Esophagus muscularis mucosa (tissue), 4 donors: ENCODE measurements around the gene NTF3. TPM values are rescaled to one million over a fixed set of nuclear protein-coding genes. Genes with fewer than 3 reads are reported as not detected.
A peak's percentile ranks its signal among the peaks of the same experiment; 100 is the strongest.

Experiments used
- DNase-seq: peaks from one replicate; pipeline ENCODE4 v3.0.0-alpha.2; 2017; ENCODE audit errors: extremely low spot score
- H3K27ac ChIP-seq, 4 donors: fragments of 200-600 bp; sonication (generic); replicated peaks in 1 of 4; 1 replicate in 3 of 4; 2 replicates in 1 of 4; pipeline ENCODE4 v1.5.1; 2016 to 2019; ENCODE audit warnings: mild to moderate bottlenecking in 1 of 4
- H3K27me3 ChIP-seq, 4 donors: fragments of 200-600 bp; sonication (generic); one replicate each; pipeline versions ENCODE4 v1.5.1 to v1.6.0; 2016 to 2019
- H3K36me3 ChIP-seq, 4 donors: fragments of 200-600 bp; sonication (generic); one replicate each; pipeline ENCODE4 v1.5.1; 2016 to 2019
- H3K4me1 ChIP-seq, 4 donors: fragments of 200-600 bp; sonication (generic); one replicate each; pipeline ENCODE4 v1.5.1; 2016 to 2019
- H3K4me3 ChIP-seq, 4 donors: fragments of 200-600 bp; sonication (generic); 1 replicate in 2 of 4; 2 replicates in 2 of 4; pipeline ENCODE4 v1.5.1; 2016 to 2019; ENCODE audit warnings: mild to moderate bottlenecking in 4 of 4, moderate library complexity in 1 of 4
- H3K9me3 ChIP-seq, 4 donors: fragments of 200-600 bp; sonication (generic); 1 replicate in 3 of 4; 2 replicates in 1 of 4; pipeline ENCODE4 v1.5.1; 2016 to 2019
- CTCF ChIP-seq, 3 experiments: fragments of 200-600 bp in 2 of 3; fragments of 450-650 bp in 1 of 3; sonication (generic) in 2 of 3; IDR thresholded peaks; one replicate each; pipeline ENCODE4 v1.5.1; 2017 to 2019; ENCODE audit warnings: antibody characterized with exemption in 3 of 3, mild to moderate bottlenecking in 2 of 3, moderate library complexity in 1 of 3
- EP300 ChIP-seq: sonication (generic); formaldehyde crosslinking; IDR thresholded peaks from one replicate; pipeline ENCODE4 v1.6.1; 2017; ENCODE audit warnings: antibody characterized with exemption
- POLR2A ChIP-seq: fragments of 450-650 bp; IDR thresholded peaks from one replicate; pipeline ENCODE4 v1.6.1; 2017; ENCODE audit warnings: antibody characterized with exemption, moderate library complexity, mild to moderate bottlenecking, low read depth
- POLR2AphosphoS5 ChIP-seq, 2 donors: sonication (generic); formaldehyde crosslinking; IDR thresholded peaks; one replicate each; pipeline ENCODE4 v1.6.1; 2017; ENCODE audit warnings: antibody characterized with exemption in 2 of 2
- WGBS: methylation state at CpG from one replicate; pipeline ENCODE4 v1.1.5; 2018; 5-methylcytosine and 5-hydroxymethylcytosine counted together
- intact Hi-C: fragments of 100-400 bp; cut with DNase I; formaldehyde crosslinking; loops from one replicate; pipeline ENCODE4 v1.15.1; 2023
- total RNA-seq, 4 donors: library from RNA; depleted of rRNA; stranded (reverse); fragments of >200 nt; gene quantifications; one replicate each; pipeline versions ENCODE4 v1.1.0 to v1.2.1, GENCODE V29; 2016

NTF3 gene
- total RNA-seq, 4 donors from 2014 or later, result 0.71 to 1.2 (median 1.0) TPM; not detected in 1

DNA sequence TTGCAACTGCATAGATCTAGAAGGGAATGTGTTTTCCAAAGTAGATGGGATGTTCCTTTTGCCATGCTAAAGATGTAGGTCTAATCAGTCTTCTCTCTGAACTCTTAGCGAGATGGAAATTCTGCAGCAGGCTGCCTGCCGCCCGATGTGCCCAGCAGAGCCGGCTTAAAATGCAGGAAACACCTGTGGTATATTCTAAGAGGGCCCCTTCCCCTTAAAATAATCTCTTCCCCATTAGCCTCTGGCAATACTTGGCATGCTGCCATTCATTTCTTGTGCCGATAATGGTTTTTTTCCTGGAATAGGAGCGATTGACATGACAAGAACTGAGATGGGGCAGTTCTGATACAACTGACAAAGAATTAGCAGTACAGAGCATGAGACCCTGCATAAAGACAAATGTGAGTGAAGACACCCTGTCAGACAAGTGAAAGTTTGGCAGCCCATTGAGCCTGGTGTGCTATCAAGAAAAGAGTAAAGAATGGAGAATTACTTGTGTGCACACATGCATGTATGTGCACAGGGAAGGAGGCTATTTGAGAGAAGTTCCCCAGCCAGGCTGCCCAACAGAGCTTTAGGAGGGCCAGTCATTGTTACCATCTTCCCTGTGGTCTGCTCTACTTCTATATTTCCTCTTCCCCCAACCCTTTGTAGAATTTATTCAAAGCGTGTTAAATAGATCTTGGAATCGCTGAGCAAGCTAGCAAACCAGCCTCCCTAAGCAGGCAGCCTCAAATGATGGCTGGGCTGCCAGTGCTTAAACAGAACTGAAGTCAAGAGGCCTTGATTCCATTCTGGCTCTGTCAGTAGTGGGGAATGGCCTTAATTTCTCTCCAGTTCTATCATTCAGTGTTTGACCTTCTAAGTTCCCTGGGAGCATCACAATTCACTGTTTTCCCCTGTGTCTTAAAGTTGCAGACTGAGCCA is 29.6 kb upstream of the NTF3 start:
- Histone ChIP-seq H3K36me3 (no peaks in the 10 kb centered on the region), H3K9me3 (no peaks in the 10 kb centered on the region), H3K4me1 (no peaks in the 10 kb centered on the region), H3K27ac (no peak overlapping the region), H3K4me3 (no peak overlapping the region), H3K27me3 (no peaks in the 10 kb centered on the region)
- peak; percentile 87 for DNase-seq
- intact Hi-C loops, result no loop called here
- no peak for TF ChIP-seq POLR2AphosphoS5 (IDR thresholded peaks at IDR 0.05)
- no peak for TF ChIP-seq POLR2A
- no peak for TF ChIP-seq EP300
- TF ChIP-seq CTCF (IDR thresholded peaks at IDR 0.05), result no peak
- 74% methylated on average over 8 of the region's 8 CpGs for WGBS

DNA sequence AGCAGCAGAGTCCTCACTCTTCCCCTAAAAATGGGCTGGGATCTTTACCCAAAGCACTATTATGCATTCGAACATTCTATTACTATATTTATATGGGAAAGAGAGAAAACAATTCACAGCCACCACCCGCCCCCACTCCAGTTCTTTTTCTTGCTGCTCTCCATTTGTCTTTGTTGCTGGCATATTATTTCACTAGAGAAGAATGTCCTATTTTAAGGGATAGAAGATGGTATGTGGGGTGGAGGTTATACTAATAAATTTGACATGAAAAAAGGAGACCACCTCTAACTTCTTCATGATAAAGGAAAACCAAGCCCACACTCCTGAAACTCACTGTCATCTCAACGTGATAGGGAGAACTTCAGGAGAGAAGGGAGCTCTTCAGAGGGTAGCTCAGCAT is 28.5 kb upstream of the NTF3 start:
- 45% methylated on average over 3 of the region's 3 CpGs for whole genome bisulfite sequencing
- no peaks in the 10 kb centered on the region for H3K4me1 ChIP-seq
- intact Hi-C loops, result no loop called here

GRCh38 chr12:5407034-5407856 is 24.7 kb upstream of the NTF3 start:
- Histone ChIP-seq H3K27me3 (peaks cover 0 to 2% (median 0%) of the 10 kb centered on the region in 4 donors), H3K4me1 (no peaks in the 10 kb centered on the region), H3K4me3 (no peak overlapping the region), H3K27ac (no peak overlapping the region), H3K36me3 (no peaks in the 10 kb centered on the region), H3K9me3 (peaks cover 0 to 13% (median 5%) of the 10 kb centered on the region in 4 donors)
- TF ChIP-seq CTCF (IDR thresholded peaks at IDR 0.05) (no peak), POLR2AphosphoS5 (IDR thresholded peaks at IDR 0.05) (no peak), EP300 (no peak), POLR2A (no peak)
- DNase-seq, result peak; percentile 60
- WGBS, result 41% methylated on average over 6 of the region's 6 CpGs
- intact Hi-C loops, result no loop called here

More for the DNA sequence above, 28.5 kb upstream of the NTF3 start:
- no peaks in the 10 kb centered on the region for H3K9me3 ChIP-seq
- DNase-seq, result peak; percentile 50
- no peaks in the 10 kb centered on the region for H3K36me3 ChIP-seq
- H3K27ac ChIP-seq, result no peak overlapping the region
- H3K27me3 ChIP-seq, result no peaks in the 10 kb centered on the region
- TF ChIP-seq CTCF (IDR thresholded peaks at IDR 0.05) (no peak), POLR2A (no peak), POLR2AphosphoS5 (IDR thresholded peaks at IDR 0.05) (no peak), EP300 (no peak)
- H3K4me3 ChIP-seq, result no peak overlapping the region

- Histone ChIP-seq H3K27me3 (peaks cover 0 to 4% (median 0%) of the 10 kb centered on the region in 4 donors), H3K4me3 (no peak overlapping the region), H3K36me3 (no peaks in the 10 kb centered on the region), H3K9me3 (peaks cover 0 to 14% (median 6%) of the 10 kb centered on the region in 4 donors), H3K4me1 (no peaks in the 10 kb centered on the region), H3K27ac (no peak overlapping the region)
- intact Hi-C loops, result no loop called here
- WGBS, result 75% methylated on average over 1 of the region's 1 CpG
- DNase-seq, result no peak
- TF ChIP-seq CTCF (IDR thresholded peaks at IDR 0.05), result no peak
- TF ChIP-seq POLR2A, result no peak
- no peak for TF ChIP-seq POLR2AphosphoS5 (IDR thresholded peaks at IDR 0.05)
- TF ChIP-seq EP300, result no peak
Measured at GRCh38 chr12:5409619-5410018, 22.3 kb upstream of the NTF3 start.
